Measurements from ENCODE around the gene CTTNBP2. TPM values are rescaled to one million over a fixed set of nuclear protein-coding genes. Genes with fewer than 3 reads are reported as not detected.
A peak's percentile ranks its signal among the peaks of the same experiment; 100 is the strongest.
"Not testable (repeated sequence)": the region's sequence is repeated elsewhere in the genome, so short reads cannot be mapped to it uniquely, and the experiment has no call there.

Gene CTTNBP2
- total RNA-seq, 3 donors from 2014 or later (not counting 1 experiment from before 2014, with no cell fraction given), result 0.10 TPM; not detected in 2

GRCh38 chr7:117715784-117716445, 157.3 kb downstream of the CTTNBP2 start:
- Mint-ChIP-seq H3K4me3 (no peak overlapping the region), H3K36me3 (no peaks in the 10 kb centered on the region), H3K4me1 (no peaks in the 10 kb centered on the region), H3K27ac (no peak overlapping the region), H3K9me3 (no peaks in the 10 kb centered on the region), H3K27me3 (ENCODE audit: low read depth in 2 of 2) (no peaks in the 10 kb centered on the region)
- no peaks in the 10 kb centered on the region for H3K9me3 ChIP-seq (ENCODE audit: control insufficient read depth, insufficient read depth, low read length)
- H3K27me3 ChIP-seq (ENCODE audit: control insufficient read depth, insufficient read depth, low read length), result no peaks in the 10 kb centered on the region
- ATAC-seq (no peak), DNase-seq (peak in 1 of 2 donors; percentile 13)
- intact Hi-C loops (cut with micrococcal nuclease), result no loop called here
- no peaks in the 10 kb centered on the region for H3K36me3 ChIP-seq (ENCODE audit: control insufficient read depth, insufficient read depth, low read length)
- H3K4me1 ChIP-seq (ENCODE audit: control insufficient read depth, insufficient read depth, low read length), result no peaks in the 10 kb centered on the region
- H3K27ac ChIP-seq (ENCODE audit: low read length), result no peak overlapping the region
- no peak overlapping the region for H3K4me3 ChIP-seq (ENCODE audit: low read length)
- no peak for TF ChIP-seq CTCF (IDR thresholded peaks at IDR 0.05)
- whole genome bisulfite sequencing (ENCODE audit: insufficient coverage), result 100% methylated on average over 1 of the region's 3 CpGs

- Histone ChIP-seq H3K4me3 (ENCODE audit: low read length) (no peak overlapping the region), H3K36me3 (ENCODE audit: control insufficient read depth, insufficient read depth, low read length) (no peaks in the 10 kb centered on the region), H3K9me3 (ENCODE audit: control insufficient read depth, insufficient read depth, low read length) (no peaks in the 10 kb centered on the region), H3K27ac (ENCODE audit: low read length) (no peak overlapping the region), H3K27me3 (ENCODE audit: control insufficient read depth, insufficient read depth, low read length) (no peaks in the 10 kb centered on the region), H3K4me1 (ENCODE audit: control insufficient read depth, insufficient read depth, low read length) (no peaks in the 10 kb centered on the region)
- Mint-ChIP-seq H3K4me3 (no peak overlapping the region), H3K36me3 (no peaks in the 10 kb centered on the region), H3K27ac (no peak overlapping the region), H3K27me3 (ENCODE audit: low read depth in 2 of 2) (no peaks in the 10 kb centered on the region), H3K9me3 (peaks cover 0 to 2% of the 10 kb centered on the region in 2 donors), H3K4me1 (no peaks in the 10 kb centered on the region)
- no CpG with 5 or more reads among the region's 1 CpG for WGBS (ENCODE audit: insufficient coverage)
- no peak for TF ChIP-seq CTCF (IDR thresholded peaks at IDR 0.05)
- intact Hi-C loops (cut with micrococcal nuclease), result no loop called here
- ATAC-seq (no peak), DNase-seq (no peak)
Measured at GRCh38 chr7:117711556-117711955, 161.7 kb downstream of the CTTNBP2 start.

- H3K4me3 Mint-ChIP-seq, result not testable (repeated sequence)
- WGBS (ENCODE audit: insufficient coverage), result 93% methylated on average over 2 of the region's 4 CpGs
Measured at GRCh38 chr7:117708173-117708572, 165.1 kb downstream of the CTTNBP2 start.

GRCh38 chr7:117707080-117707479, 166.2 kb downstream of the CTTNBP2 start:
- H3K36me3 ChIP-seq (ENCODE audit: control insufficient read depth, insufficient read depth, low read length), result no peaks in the 10 kb centered on the region
- no peaks in the 10 kb centered on the region for H3K36me3 Mint-ChIP-seq
- no peaks in the 10 kb centered on the region for H3K9me3 ChIP-seq (ENCODE audit: control insufficient read depth, insufficient read depth, low read length)
- H3K27ac Mint-ChIP-seq, result no peak overlapping the region
- no peak for ATAC-seq
- no peaks in the 10 kb centered on the region for H3K4me1 ChIP-seq (ENCODE audit: control insufficient read depth, insufficient read depth, low read length)
- H3K9me3 Mint-ChIP-seq, result peaks cover 3 to 4% of the 10 kb centered on the region in 2 donors
- H3K4me3 ChIP-seq (ENCODE audit: low read length), result no peak overlapping the region
- intact Hi-C loops (cut with micrococcal nuclease), result no loop called here
- H3K27ac ChIP-seq (ENCODE audit: low read length), result no peak overlapping the region
- DNase-seq, result no peak
- no peak overlapping the region for H3K4me3 Mint-ChIP-seq
- TF ChIP-seq CTCF (IDR thresholded peaks at IDR 0.05), result no peak
- no peaks in the 10 kb centered on the region for H3K4me1 Mint-ChIP-seq
- H3K27me3 Mint-ChIP-seq (ENCODE audit: low read depth in 2 of 2), result no peaks in the 10 kb centered on the region
- no peaks in the 10 kb centered on the region for H3K27me3 ChIP-seq (ENCODE audit: control insufficient read depth, insufficient read depth, low read length)

More at GRCh38 chr7:117708173-117708572, 165.1 kb downstream of the CTTNBP2 start:
- intact Hi-C loops (cut with micrococcal nuclease); H3K27me3 ChIP-seq (ENCODE audit: control insufficient read depth, insufficient read depth, low read length); H3K4me3 ChIP-seq (ENCODE audit: low read length); H3K27ac Mint-ChIP-seq; H3K4me1 Mint-ChIP-seq; H3K9me3 Mint-ChIP-seq; H3K36me3 ChIP-seq (ENCODE audit: control insufficient read depth, insufficient read depth, low read length); H3K27me3 Mint-ChIP-seq (ENCODE audit: low read depth in 2 of 2); H3K36me3 Mint-ChIP-seq; H3K4me1 ChIP-seq (ENCODE audit: control insufficient read depth, insufficient read depth, low read length); H3K27ac ChIP-seq (ENCODE audit: low read length); DNase-seq; ATAC-seq; H3K9me3 ChIP-seq (ENCODE audit: control insufficient read depth, insufficient read depth, low read length): not testable (repeated sequence)

Data from natural killer cell (primary cell).